ENCODE data around the gene PLXNA2.

DNA sequence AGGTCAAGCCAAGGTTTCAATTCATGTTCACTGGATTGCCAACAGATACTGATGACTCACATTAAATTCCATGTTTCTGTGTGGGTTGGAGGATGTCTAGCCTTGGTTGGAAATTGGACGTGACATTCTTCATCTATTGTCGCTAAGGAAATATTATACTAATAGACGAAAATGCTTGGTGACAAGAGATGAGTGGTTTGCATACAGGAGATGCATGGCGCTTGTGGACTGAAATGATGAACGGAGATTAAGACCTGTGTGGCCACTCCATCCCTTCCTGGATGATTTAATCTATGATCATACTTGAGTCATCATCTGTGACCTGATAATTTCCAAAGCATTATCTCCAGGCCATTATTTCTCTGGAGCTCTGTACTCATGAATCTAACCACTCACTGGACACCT lies 236.2 kb downstream of the PLXNA2 start:
- TF ChIP-seq EZH2 (IDR thresholded peaks at IDR 0.05; ENCODE audit: insufficient read depth, poor library complexity, severe bottlenecking) = no peak
- 0 out of 2 replicates have a peak, but pooled peaks have one; percentile 31 for TF ChIP-seq EZH2phosphoT487 (IDR thresholded peaks at IDR 0.05; ENCODE audit: insufficient read depth, low read depth)
